ENCODE data around the gene FOXP1. TPM values are rescaled to one million over a fixed set of nuclear protein-coding genes. Genes with fewer than 3 reads are reported as not detected.

Gene FOXP1
- total and polyA plus RNA-seq, 2 donors (not counting 1 experiment from before 2014, with no cell fraction given), result 70.3 to 101 TPM

GRCh38 chr3:71304247-71304646 lies 279.3 kb downstream of the FOXP1 start:
- no peaks in the 10 kb centered on the region for H4K20me1 ChIP-seq (ENCODE audit: control insufficient read depth, extremely low read depth, insufficient read depth, low read length)
- H3K9ac ChIP-seq (ENCODE audit: insufficient read depth, low read length), result no peak overlapping the region
- H3K27ac ChIP-seq (ENCODE audit: insufficient read depth, low read length), result no peak overlapping the region
- no peak overlapping the region for H2AFZ ChIP-seq (ENCODE audit: low read length)
- no peak for DNase-seq (ENCODE audit: low read depth in 2 of 2)
- H3K4me1 ChIP-seq (ENCODE audit: control insufficient read depth, extremely low read depth, insufficient read depth, low read length), result no peaks in the 10 kb centered on the region
- TF ChIP-seq CTCF (conservative IDR thresholded peaks at IDR 0.05 in 1 of 2, IDR thresholded peaks at IDR 0.05 in 1 of 2; ENCODE audit: low read depth in 1 of 2, low read length in 2 of 2), result no peak
- no peak for TF ChIP-seq EZH2 (IDR thresholded peaks at IDR 0.05; ENCODE audit: low read length, missing control alignments)
- H3K4me3 ChIP-seq (replicated peaks in 1 of 4; ENCODE audit: control extremely low read depth in 1 of 4, insufficient read depth in 1 of 4, low read depth in 3 of 4, low read length in 4 of 4), result no peak overlapping the region
- no peak overlapping the region for H3K4me2 ChIP-seq (ENCODE audit: extremely low read depth, insufficient read depth, low read length)
- H3K9me3 ChIP-seq (ENCODE audit: control insufficient read depth, insufficient read depth, low read depth, low read length), result no peaks in the 10 kb centered on the region
- no peaks in the 10 kb centered on the region for H3K27me3 ChIP-seq (ENCODE audit: control insufficient read depth, insufficient read depth, low read length)
- H3K79me2 ChIP-seq (ENCODE audit: control insufficient read depth, insufficient read depth, low read length), result no peaks in the 10 kb centered on the region
- H3K36me3 ChIP-seq (ENCODE audit: control insufficient read depth, insufficient read depth, low read length), result no peaks in the 10 kb centered on the region

DNA sequence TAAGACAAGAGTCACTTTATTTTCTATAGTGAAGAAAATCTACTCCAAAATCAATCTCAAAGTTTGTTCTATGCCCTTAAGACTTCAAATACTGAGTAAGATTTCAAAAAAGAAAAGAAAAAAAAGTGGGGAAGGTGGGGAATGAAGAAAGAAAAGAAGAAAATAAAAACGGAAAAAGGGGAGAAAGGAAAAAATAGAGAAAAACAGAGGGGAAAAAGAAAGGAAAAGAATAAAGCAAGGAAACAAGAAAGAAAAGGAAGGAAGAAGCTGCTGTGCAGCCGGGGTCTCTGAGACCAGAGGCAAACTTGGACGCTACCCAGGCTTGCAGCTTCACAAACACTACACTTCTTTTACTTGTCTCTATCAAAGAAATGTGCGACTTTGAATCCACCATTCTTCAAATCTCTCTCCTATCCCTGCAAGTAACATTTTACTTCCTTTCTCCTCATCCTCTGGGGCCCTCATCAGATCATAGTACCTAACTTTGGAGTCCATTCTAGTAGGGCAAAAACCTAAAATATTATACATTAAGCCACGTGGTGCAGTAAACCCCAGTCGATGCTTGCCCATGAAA lies 279.8 kb downstream of the FOXP1 start:
- H3K4me2 ChIP-seq (ENCODE audit: extremely low read depth, insufficient read depth, low read length), result no peak overlapping the region
- H3K4me1 ChIP-seq (ENCODE audit: control insufficient read depth, extremely low read depth, insufficient read depth, low read length), result no peaks in the 10 kb centered on the region
- no peaks in the 10 kb centered on the region for H3K36me3 ChIP-seq (ENCODE audit: control insufficient read depth, insufficient read depth, low read length)
- no peak overlapping the region for H3K27ac ChIP-seq (ENCODE audit: insufficient read depth, low read length)
- H3K9me3 ChIP-seq (ENCODE audit: control insufficient read depth, insufficient read depth, low read depth, low read length), result no peaks in the 10 kb centered on the region
- no peaks in the 10 kb centered on the region for H3K27me3 ChIP-seq (ENCODE audit: control insufficient read depth, insufficient read depth, low read length)
- no peak overlapping the region for H3K4me3 ChIP-seq (replicated peaks in 1 of 4; ENCODE audit: control extremely low read depth in 1 of 4, insufficient read depth in 1 of 4, low read depth in 3 of 4, low read length in 4 of 4)
- H3K79me2 ChIP-seq (ENCODE audit: control insufficient read depth, insufficient read depth, low read length), result no peaks in the 10 kb centered on the region
- TF ChIP-seq EZH2 (IDR thresholded peaks at IDR 0.05; ENCODE audit: low read length, missing control alignments) (no peak), CTCF (conservative IDR thresholded peaks at IDR 0.05 in 1 of 2, IDR thresholded peaks at IDR 0.05 in 1 of 2; ENCODE audit: low read depth in 1 of 2, low read length in 2 of 2) (no peak)
- H2AFZ ChIP-seq (ENCODE audit: low read length), result no peak overlapping the region
- no peak overlapping the region for H3K9ac ChIP-seq (ENCODE audit: insufficient read depth, low read length)
- no peaks in the 10 kb centered on the region for H4K20me1 ChIP-seq (ENCODE audit: control insufficient read depth, extremely low read depth, insufficient read depth, low read length)
- peak in 1 of 2 donors; percentile 14 for DNase-seq (ENCODE audit: low read depth in 2 of 2)

DNA sequence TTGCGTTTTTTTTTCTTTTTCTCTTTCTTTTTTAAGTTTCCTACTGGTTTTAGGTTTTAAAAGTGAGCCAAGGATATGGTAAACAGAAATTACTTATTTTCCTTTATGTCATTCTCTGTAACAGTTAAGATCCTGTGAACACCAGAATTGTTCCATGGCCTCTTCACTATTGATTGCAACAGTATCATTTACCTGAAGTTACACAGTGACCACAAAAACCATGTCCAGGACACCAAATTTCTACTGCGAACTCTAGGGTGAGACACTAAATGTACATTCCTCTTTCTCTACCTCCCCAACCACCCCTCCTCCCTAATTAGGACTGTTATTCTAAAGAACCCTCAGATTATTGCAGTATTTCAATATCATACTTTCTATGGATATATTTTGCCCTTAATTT lies 280.9 kb downstream of the FOXP1 start:
- no peaks in the 10 kb centered on the region for H3K27me3 ChIP-seq (ENCODE audit: control insufficient read depth, insufficient read depth, low read length)
- H3K9me3 ChIP-seq (ENCODE audit: control insufficient read depth, insufficient read depth, low read depth, low read length), result no peaks in the 10 kb centered on the region
- H3K79me2 ChIP-seq (ENCODE audit: control insufficient read depth, insufficient read depth, low read length), result no peaks in the 10 kb centered on the region
- H3K4me2 ChIP-seq (ENCODE audit: extremely low read depth, insufficient read depth, low read length), result no peak overlapping the region
- no peak overlapping the region for H3K4me3 ChIP-seq (replicated peaks in 1 of 4; ENCODE audit: control extremely low read depth in 1 of 4, insufficient read depth in 1 of 4, low read depth in 3 of 4, low read length in 4 of 4)
- TF ChIP-seq EZH2 (IDR thresholded peaks at IDR 0.05; ENCODE audit: low read length, missing control alignments), result no peak
- no peak for TF ChIP-seq CTCF (conservative IDR thresholded peaks at IDR 0.05 in 1 of 2, IDR thresholded peaks at IDR 0.05 in 1 of 2; ENCODE audit: low read depth in 1 of 2, low read length in 2 of 2)
- no peaks in the 10 kb centered on the region for H3K36me3 ChIP-seq (ENCODE audit: control insufficient read depth, insufficient read depth, low read length)
- no peaks in the 10 kb centered on the region for H4K20me1 ChIP-seq (ENCODE audit: control insufficient read depth, extremely low read depth, insufficient read depth, low read length)
- no peak for DNase-seq (ENCODE audit: low read depth in 2 of 2)
- H3K4me1 ChIP-seq (ENCODE audit: control insufficient read depth, extremely low read depth, insufficient read depth, low read length), result no peaks in the 10 kb centered on the region
- no peak overlapping the region for H2AFZ ChIP-seq (ENCODE audit: low read length)
- H3K27ac ChIP-seq (ENCODE audit: insufficient read depth, low read length), result no peak overlapping the region
- H3K9ac ChIP-seq (ENCODE audit: insufficient read depth, low read length), result no peak overlapping the region

Measured in fibroblast of lung (primary cell).